ENCODE data around the gene RAC2.

The RAC2 gene

DNA sequence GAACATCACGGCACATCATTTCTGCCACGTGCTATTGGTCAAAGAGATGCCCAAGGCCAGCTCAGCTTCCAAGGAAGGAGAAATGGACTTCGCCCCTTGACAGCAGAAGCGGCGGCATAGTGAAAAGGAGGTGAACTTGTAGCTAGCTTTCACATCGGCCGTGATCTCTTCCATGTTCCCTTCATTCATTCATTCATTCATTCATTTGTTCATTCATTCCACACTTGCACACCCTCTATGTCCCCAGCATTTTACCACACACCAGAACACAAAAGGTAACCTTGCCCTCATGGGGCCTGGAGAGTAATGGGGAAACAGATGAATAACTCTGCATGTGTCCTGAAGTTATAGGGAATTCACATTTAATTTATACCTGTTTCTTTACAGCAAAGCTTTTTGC lies 37.1 kb upstream of the RAC2 start:
- TF ChIP-seq, protein P1, sequence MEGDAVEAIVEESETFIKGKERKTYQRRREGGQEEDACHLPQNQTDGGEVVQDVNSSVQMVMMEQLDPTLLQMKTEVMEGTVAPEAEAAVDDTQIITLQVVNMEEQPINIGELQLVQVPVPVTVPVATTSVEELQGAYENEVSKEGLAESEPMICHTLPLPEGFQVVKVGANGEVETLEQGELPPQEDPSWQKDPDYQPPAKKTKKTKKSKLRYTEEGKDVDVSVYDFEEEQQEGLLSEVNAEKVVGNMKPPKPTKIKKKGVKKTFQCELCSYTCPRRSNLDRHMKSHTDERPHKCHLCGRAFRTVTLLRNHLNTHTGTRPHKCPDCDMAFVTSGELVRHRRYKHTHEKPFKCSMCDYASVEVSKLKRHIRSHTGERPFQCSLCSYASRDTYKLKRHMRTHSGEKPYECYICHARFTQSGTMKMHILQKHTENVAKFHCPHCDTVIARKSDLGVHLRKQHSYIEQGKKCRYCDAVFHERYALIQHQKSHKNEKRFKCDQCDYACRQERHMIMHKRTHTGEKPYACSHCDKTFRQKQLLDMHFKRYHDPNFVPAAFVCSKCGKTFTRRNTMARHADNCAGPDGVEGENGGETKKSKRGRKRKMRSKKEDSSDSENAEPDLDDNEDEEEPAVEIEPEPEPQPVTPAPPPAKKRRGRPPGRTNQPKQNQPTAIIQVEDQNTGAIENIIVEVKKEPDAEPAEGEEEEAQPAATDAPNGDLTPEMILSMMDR (IDR thresholded peaks at IDR 0.05; ENCODE audit: low read depth, low read length), result no peak
- H3K4me3 ChIP-seq (ENCODE audit: low read depth, low read length), result no peak overlapping the region

DNA sequence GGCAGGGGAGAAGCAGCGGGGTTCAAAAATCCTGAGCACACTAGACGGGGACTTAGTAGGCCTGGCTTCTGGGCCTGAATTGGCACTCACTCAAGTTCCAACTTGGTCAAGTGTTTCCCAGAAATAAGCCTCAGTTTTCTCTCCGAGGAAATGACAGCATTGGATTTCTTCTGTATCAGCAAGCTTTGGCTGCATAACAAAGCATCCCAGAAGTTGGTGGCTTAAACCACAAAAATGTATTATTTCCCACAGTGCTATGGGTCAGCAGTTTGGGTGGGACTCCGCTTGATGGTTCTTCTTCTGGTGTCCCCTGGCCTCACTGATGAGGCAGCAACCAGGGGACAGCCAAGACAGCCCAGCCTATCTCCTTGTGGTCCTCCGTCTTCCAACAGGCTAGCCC lies 36.6 kb upstream of the RAC2 start:
- no peak overlapping the region for H3K4me3 ChIP-seq (ENCODE audit: low read depth, low read length)
- TF ChIP-seq, protein P1 (IDR thresholded peaks at IDR 0.05; ENCODE audit: low read depth, low read length), result no peak

DNA sequence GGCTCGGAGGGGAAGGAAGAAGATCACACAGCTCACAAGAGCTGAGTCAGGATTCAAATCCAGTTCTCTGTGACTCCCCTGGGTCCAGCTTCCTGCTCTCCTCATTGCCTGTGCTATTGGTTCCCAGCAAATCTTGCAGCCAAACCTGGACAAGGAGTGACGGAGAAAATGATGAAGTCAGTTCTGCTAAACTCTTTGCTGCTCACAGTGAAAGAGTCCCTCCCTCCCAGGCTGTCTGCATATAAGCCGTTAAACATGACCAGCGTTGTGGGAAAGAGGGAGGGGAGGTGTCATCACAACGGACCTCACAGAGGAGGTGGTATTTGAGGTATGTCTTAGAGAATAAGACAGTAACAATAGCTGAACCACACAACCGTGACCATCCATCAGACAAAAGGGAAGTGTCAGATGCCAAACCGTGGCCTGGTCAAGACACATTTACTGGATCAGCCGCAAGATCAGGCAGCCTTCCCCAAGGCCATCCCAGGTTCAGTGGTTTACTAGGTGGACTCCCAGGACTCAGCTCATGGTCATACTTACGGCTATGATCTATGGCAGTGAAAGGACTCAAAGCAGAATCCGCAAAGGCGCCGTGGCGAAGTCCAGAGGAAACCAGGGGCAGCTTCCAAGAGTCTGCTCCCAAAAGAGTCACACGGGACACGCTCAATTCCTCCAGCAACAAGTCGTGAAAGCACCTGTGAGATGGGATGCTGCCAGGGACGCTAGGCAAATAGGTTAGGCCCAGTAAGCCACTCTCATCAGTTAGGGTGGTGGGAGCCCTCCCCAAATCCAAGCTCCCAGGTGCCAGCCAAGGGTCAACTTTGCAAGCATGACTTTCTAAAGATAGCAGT lies 35.5 kb upstream of the RAC2 start:
- TF ChIP-seq, protein P1 (IDR thresholded peaks at IDR 0.05; ENCODE audit: low read depth, low read length), result no peak

DNA sequence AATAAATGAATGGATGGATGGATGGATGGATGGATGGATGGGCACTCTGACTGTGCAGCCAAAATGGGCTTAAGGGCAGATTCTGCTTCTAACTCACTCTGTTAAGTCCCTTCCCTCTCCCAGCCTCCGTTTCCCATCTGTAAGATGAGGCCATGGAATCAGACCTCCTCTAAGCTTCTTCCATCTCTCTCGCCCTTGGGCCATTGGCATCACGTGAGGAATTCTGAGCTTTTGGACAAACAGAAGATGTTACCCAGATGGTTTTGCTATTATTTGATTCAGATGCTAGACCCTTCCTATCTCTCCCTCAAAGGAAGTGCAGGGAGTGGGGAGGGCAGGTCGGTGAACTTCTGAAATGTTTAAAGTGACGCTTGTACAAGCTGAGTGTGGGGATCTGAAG lies 34.2 kb upstream of the RAC2 start:
- TF ChIP-seq, protein P1 (IDR thresholded peaks at IDR 0.05; ENCODE audit: low read depth, low read length), result no peak
- H3K4me3 ChIP-seq (ENCODE audit: low read depth, low read length), result no peak overlapping the region

More for the DNA sequence above, 35.5 kb upstream of the RAC2 start:
- H3K4me3 ChIP-seq (ENCODE audit: low read depth, low read length), result no peak overlapping the region

DNA sequence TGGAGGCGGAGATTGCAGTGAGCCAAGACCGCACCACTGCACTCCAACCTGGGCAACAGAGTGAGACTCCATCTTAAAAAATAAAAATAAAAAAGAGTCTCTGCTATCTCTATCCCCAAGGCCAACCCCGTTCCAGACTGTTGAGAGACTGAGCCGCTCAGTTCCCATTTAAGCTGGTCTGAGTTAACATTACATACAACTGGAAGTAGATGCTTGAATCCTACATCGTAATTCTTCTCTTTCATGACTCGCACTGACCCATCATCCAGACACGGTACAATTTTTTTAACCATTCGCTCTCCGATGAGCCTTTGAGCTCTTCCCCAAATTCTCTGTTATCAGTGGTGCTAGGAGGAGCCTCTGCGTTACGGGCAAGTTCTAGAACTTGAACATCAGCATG lies 33.3 kb upstream of the RAC2 start:
- TF ChIP-seq, protein P1 (IDR thresholded peaks at IDR 0.05; ENCODE audit: low read depth, low read length), result no peak
- no peak overlapping the region for H3K4me3 ChIP-seq (ENCODE audit: low read depth, low read length)

DNA sequence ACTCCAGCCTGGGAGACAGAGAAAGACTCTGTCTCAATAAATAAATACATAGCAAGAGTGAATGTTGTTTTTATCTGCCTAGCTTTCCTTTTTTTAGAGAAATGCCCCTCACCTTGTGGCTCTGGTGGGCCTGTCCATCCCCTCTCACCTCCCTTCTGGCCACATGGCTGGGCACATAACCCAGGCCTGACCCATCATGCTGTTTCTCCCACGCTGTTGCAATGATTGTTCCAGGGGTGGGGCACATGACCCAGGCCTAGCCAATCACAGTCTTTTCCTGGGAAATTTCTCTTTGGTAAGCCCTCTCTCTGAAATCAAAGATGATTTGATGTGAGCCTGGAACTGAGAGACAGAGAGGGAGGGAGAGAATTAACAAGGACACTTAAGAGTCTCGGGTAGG lies 32.7 kb upstream of the RAC2 start:
- TF ChIP-seq, protein P1 (IDR thresholded peaks at IDR 0.05; ENCODE audit: low read depth, low read length), result no peak
- H3K4me3 ChIP-seq (ENCODE audit: low read depth, low read length), result no peak overlapping the region

DNA sequence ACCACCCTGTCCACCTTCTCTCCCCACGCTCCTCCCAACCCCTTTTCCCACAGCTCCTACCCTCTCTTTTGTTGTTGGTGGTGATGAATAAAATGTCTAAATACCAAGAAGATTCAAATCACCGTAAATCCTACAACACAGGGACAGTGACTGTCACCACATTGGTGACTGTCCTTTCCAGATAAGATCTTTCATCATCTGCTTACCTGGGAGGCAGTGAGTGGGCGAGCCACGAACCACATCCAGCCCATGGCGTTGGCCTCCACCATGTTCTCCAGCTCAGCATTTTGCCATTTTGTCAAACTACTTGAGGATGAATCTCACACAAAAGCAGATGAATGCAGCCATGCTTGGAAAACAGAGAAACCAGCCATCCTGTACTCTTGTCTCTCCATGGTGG lies 31.6 kb upstream of the RAC2 start:
- no peak overlapping the region for H3K4me3 ChIP-seq (ENCODE audit: low read depth, low read length)
- TF ChIP-seq, protein P1 (IDR thresholded peaks at IDR 0.05; ENCODE audit: low read depth, low read length), result no peak
